Kidney epithelial cell (primary cell): ENCODE data around the gene PTCH1. TPM values are rescaled to one million over a fixed set of nuclear protein-coding genes. Genes with fewer than 3 reads are reported as not detected.
A peak's percentile ranks its signal among the peaks of the same experiment; 100 is the strongest.

Experiments
- DNase-seq: peaks from one replicate; pipeline ENCODE4 v3.0.0-alpha.2; 2010; ENCODE audit warnings: low read depth
- H3K27me3 ChIP-seq: 2 replicates; pipeline ENCODE4 v1.6.0; 2011; ENCODE audit warnings: low read length; ENCODE audit not compliant: control insufficient read depth, insufficient read depth
- H3K36me3 ChIP-seq: 2 replicates; pipeline ENCODE4 v1.5.1; 2011; ENCODE audit warnings: low read length; ENCODE audit not compliant: control insufficient read depth, insufficient read depth
- H3K4me3 ChIP-seq: 2 replicates; pipeline ENCODE4 v1.5.1; 2011; ENCODE audit warnings: low read depth, mild to moderate bottlenecking, control low read depth, low read length
- CTCF ChIP-seq: IDR thresholded peaks from 2 replicates; pipeline ENCODE4 v1.5.1; 2011; ENCODE audit warnings: mild to moderate bottlenecking, moderate library complexity, low read length, control low read depth, inconsistent platforms; ENCODE audit not compliant: insufficient read depth, poor library complexity, severe bottlenecking
- total RNA-seq: library from RNA; depleted of rRNA; stranded (reverse); fragments of >200 nt; gene quantifications from 2 replicates; pipeline ENCODE4 v1.2.3, GENCODE V29; 2015

PTCH1 gene
- total RNA-seq, 1 donor from 2014 or later = 2.8 TPM

DNA sequence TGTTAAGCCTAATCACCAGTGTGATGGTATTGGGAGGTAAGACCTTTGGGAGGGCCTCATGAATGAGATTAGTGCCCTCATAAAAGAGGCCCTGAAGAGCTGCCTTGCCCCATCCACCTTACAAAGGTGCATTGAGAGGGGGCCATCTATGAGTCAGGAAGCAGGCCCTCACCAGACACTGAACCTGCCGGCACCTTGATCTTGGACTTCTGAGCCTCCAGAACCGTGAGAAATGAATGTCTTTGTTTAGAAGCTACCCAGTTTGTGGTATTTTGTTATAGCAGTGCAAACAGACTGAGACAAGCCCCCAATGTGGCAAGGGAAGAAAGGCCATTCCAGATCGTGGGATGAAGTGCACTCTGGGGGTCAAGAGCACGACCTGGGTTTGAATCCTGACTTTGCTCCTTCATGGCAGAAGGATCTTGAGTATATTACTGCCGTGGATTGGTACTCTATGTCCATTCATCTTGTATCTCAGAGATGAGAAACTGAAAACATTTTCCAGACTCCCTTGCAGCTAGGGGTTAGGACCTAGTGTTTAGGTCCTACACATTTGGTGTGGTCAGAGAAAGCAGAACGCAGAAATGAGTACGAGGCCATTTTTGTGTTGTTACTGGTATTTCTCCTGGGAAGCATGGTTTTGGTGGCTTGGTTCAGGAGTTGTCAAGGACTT, 86.7 kb downstream of the PTCH1 start:
- no peak overlapping the region for H3K4me3 ChIP-seq
- H3K36me3 ChIP-seq = no peaks in the 10 kb centered on the region
- no peaks in the 10 kb centered on the region for H3K27me3 ChIP-seq
- TF ChIP-seq CTCF = no peak
- DNase-seq = no peak

DNA sequence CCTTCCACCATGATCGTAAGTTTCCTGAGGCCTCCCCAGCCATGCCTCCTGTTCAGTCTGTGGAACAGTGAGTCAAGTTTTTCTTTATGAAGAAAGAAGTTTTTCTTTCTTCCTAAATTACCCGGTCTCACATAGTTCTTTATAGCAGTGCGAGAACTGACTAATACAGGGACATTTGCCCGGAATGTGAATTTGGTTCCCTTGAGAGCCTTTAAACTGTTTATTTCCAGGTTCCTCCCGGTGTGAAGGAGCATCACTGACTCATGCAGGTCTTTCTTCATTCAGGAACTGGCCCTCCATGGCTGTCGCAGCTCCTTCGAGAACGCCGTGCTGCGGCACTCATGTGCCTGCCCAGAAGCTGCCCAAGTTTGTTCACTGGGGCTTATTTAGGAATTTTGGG, 87.7 kb downstream of the PTCH1 start:
- Histone ChIP-seq H3K27me3 (no peaks in the 10 kb centered on the region), H3K36me3 (no peaks in the 10 kb centered on the region), H3K4me3 (no peak overlapping the region)
- TF ChIP-seq CTCF = no peak
- no peak for DNase-seq

GRCh38 chr9:95425910-95426551, 90.7 kb downstream of the PTCH1 start:
- no peaks in the 10 kb centered on the region for H3K27me3 ChIP-seq
- no peak for TF ChIP-seq CTCF
- DNase-seq = peak; percentile 9
- H3K36me3 ChIP-seq = no peaks in the 10 kb centered on the region
- H3K4me3 ChIP-seq = peak overlapping the region; percentile 49

DNA sequence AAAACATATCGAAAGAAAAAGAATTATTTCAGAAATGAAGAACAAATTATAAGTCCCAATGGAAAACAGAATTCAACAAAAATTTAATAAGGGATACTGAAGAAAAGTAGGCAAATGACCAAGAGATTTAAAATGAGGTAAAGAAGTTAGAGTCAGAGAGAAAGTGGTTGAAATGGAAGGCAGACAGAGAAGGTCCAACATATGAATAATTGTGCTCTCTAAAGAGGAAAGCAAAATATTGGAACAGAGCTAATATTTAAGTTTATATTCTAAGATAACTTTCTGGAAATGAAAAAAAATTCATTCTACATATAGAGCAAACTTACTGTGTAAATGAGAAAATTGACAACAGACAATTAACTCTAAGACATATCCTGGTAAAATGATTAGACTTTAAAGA, 94.1 kb downstream of the PTCH1 start:
- Histone ChIP-seq H3K27me3 (no peaks in the 10 kb centered on the region), H3K4me3 (no peak overlapping the region), H3K36me3 (no peaks in the 10 kb centered on the region)
- no peak for TF ChIP-seq CTCF
- no peak for DNase-seq

DNA sequence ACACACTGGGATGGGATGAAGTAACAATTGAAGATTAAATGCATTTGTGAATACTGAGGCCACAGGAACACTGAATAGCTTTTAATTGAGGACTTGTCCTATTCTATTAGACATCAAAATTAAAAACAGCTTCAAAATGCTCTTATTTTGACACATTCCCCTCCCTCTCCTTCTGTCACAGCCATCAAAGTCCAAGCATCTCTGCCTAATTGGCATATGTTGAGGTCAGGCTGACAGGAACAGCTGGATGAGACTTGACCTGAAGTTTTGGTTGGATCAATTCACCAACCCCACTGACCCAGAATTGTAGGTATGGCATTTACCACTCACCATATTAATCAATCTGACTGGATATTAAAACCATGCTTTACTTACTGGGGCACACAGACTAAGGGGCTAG, 96.3 kb downstream of the PTCH1 start:
- no peaks in the 10 kb centered on the region for H3K36me3 ChIP-seq
- no peak for TF ChIP-seq CTCF
- no peak for DNase-seq
- H3K4me3 ChIP-seq = no peak overlapping the region
- no peaks in the 10 kb centered on the region for H3K27me3 ChIP-seq

GRCh38 chr9:95419444-95419843, 97.3 kb downstream of the PTCH1 start:
- DNase-seq = no peak
- no peaks in the 10 kb centered on the region for H3K36me3 ChIP-seq
- H3K27me3 ChIP-seq = no peaks in the 10 kb centered on the region
- TF ChIP-seq CTCF = no peak
- H3K4me3 ChIP-seq = no peak overlapping the region
